Measurements from ENCODE around the gene PCBD1.
"Not testable (repeated sequence)": the region's sequence is repeated elsewhere in the genome, so short reads cannot be mapped to it uniquely, and the experiment has no call there.

The PCBD1 gene

DNA sequence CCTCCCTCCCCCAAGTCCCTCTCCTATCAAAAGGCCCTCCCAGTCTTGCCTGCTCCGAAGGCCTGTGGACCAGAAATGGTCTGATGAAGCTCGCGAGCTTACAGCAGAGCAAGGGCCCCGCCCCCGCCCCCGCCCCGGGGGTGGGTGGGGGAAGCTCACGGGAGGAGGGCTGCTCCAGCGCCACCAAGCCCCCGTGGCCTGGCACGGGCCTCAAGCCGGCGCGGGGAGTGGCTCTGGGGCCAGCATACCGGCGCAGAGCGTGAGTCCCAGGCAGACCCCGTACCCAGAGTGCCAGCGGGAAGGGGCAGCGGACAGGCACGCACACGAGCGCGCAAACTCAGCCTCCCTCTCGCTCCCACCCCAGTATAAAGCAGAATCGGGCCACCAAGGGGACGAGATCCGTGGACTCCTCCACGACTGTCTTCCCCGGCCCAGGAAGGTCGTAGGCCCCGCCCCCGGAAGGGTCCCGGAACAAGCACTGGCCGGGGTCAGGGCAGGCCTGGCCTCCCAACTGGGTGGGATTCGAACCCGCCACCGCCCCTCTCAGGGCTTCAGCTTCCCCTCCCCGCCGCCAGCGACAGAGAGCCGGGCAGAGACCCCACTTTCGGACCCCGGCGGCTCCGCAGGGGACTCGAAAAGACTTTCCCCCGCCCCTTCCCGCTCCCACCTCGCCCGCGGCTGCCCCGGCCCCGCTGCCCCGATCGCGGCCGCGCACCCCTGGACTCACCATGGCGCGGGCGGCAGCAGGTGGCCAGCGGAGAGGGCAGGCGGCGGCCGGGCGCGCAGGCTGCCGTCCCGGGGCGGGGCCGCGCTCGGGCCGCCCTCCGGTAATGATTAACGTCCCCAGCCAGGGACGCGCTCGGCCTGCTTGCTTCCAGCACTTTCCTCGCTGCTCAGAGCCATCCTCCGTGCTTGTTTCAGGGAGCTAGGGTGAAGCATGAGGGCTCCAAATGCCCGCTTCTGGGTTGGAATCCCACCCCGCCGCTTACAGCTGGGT lies at the start of gene PCBD1:
PCBD1 (minus strand) TSS at position 762 of the 997 bp plus-strand sequence; CDS start at position 730, 32 bp downstream.
- DNase-seq: peak; percentile 72

DNA sequence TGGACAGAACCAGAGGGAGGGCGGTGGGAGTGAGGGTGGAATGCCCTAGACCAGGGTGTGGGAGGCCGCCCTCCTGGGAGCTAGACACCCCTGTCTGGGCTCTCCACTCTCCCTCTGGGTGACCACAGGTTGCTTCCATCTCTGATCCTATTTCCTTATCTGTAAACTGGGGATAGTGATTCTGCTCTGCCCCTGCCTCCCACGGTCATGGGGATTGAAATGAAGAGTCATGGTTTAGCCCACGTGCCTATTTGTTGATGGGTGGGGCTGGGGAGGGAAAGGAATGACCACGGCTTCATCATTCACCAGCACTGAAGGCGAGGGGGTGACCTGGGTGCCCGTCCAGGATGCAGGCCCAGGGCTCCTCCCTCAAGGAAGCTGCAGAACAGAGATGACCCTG lies 49.3 kb upstream of the PCBD1 start:
- DNase-seq: no peak

- no peak for DNase-seq
Measured at GRCh38 chr10:70936111-70936510, 47.7 kb upstream of the PCBD1 start.

DNA sequence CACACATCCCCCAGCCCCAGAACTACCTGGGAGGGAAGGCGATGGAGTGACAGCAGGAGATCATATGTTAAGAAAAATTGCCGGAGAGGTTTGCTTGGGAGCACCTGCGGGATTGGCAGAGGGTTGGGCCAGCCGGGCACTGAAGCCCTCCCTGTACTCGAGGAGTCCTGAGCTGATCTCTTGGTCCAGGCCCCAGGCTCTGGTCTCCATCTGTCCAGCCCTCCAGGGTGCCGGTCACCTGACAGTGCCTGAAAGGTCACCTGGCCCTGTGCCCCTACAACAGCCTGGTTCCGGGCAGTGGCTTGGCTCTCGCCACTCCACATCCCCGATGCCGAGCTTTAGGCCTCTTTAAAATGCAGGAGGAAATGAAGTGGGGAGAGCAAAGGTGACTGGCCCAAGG lies 47.3 kb upstream of the PCBD1 start:
- no peak for DNase-seq

DNA sequence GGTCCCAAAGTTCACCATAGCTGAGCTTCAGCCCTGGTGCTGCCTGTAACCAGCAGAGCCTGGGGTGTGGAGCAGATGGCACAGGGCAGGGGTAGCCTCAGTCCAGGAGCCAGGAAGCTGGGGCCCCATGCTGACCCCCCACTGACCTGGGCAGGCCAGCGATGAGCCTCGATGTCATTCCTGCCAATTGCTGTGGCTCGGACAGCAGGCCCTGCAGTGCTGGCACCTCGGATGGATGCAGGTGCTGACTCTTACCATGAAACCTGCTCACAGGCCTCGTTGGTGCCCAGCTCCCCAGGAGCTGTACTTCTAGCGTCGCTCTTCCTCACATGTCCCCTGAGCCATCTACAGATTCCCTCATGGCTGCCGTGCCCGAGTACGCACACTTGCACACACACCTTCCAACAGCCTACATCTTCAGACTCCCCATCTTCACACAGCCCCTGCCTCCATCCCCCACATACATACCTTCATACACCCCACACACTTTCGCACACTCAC lies 46.8 kb upstream of the PCBD1 start:
- DNase-seq: no peak

DNA sequence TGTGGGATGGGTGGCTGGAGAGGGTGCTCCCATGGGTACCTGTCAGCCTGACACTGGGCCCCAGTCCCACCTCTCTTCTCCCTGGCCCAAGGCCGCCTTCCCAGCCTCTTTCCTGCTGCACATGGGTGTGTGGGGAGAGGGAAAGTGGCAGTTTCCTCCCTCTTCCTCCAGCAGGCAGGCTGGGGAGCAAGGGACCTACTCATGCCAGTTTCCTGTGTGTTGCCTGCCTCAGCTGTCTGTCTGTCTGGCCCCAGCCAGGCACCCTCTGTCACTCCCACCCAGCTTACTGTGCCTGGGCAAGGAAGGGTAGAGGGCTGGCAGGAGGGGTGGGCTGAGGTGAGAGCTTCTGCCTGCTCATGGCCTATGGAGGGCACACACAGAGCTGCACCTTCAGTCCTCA lies 46.3 kb upstream of the PCBD1 start:
- DNase-seq: no peak

GRCh38 chr10:70932392-70933196 lies 44.2 kb upstream of the PCBD1 start:
- DNase-seq: no peak

GRCh38 chr10:70931168-70931815 lies 42.9 kb upstream of the PCBD1 start:
- DNase-seq: no peak

DNA sequence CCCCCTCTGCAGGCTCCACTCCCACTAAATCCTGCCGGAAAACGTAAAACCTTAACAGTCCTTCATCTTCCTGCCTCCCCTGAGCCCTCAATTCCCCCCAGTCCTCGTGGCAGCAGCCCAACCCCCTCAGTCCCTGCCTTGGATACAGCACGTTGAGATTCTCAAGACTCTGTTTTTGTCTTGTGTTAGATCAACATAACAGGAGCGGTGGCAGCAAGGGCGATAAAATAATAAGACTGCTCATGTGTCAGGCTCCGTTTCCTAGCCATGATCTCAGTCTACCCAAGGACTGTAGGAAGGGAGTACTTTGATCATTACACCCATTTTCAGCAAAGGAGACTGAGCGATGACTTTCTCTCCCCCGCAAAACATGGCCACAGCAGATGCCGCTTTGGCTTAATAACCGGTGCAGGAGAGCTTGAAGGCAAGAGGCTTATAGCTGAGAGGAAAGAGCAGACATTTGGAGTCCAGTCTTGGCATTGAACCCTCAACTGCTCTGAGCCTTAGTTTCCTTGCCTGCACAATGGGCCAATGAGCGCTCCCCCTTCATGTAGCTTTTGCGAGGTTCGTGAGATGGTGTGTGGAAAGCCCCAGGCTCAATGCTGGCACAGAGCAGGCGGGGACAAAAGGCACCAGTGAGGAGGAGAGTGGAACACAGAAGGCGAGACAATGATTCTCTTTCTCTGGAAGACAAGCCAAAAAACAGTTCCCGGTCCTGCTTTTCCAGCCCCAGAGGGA lies 42.1 kb upstream of the PCBD1 start:
- DNase-seq: no peak

DNA sequence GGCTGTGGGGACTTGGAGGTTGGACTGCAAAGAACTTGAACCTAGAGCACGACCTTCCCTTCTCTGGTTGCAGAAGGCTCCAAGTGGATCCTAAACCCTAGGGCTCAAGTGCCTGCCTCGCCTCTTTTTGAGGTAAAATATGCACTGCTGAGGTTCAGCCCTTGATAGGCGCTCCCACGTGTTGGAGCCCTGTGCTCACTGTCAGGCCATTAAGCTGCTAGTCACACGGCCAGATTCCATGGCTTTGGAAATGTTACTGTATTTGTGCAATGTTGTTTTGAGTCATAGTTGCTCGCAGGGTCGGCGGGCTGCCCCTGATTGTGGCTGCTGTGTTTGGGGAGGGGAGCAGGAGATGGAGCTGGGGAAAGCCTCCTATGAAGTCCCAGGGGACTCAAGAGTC lies 39.8 kb upstream of the PCBD1 start:
- no peak for DNase-seq

GRCh38 chr10:70927189-70927943 lies 39.0 kb upstream of the PCBD1 start:
- DNase-seq: no peak

GRCh38 chr10:70926226-70927000 lies 38.0 kb upstream of the PCBD1 start:
- no peak for DNase-seq

GRCh38 chr10:70925377-70926225 lies 37.2 kb upstream of the PCBD1 start:
- peak; percentile 44 for DNase-seq

DNA sequence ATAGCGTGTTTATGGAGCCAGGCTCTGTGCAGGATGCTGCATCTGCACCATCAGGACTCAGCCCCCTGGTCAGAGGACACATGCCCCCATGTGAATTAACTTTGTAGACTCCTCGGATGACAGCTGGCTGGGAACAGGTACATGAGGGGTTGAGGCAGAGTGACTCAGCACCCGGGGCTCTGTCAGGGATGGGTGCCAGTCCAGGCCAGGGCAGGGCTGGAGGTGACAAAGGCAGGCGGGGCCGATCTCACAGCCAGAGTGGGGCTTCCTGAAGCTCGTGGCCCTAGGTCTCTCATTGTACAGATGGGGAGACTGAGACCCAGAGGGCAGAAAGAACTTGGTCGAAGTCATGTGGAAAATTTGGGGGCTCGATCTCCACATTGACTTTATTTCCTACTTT lies 35.3 kb upstream of the PCBD1 start:
- no peak for DNase-seq

- no peak for DNase-seq
Measured at GRCh38 chr10:70921285-70921684, 32.9 kb upstream of the PCBD1 start.

DNA sequence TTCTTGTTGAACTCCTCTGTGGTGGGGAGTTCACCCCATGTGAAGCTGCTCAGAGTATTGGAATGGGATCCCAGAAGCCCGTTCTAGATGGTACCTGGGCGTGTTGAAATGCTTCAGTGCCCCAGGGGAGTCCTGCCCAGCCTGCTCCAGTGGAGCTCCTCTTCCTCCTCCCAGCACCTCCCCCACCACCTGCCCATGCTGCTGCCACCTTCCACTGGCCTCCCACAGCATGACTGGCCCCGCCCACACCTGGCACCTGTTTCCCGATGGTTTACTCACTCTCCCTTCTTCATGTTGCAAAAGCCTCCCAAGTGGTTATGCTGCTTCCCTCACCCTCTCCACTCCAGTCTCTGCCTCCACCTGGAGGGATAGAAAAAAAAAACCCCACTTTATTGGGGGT lies 32.2 kb upstream of the PCBD1 start:
- no peak for DNase-seq

GRCh38 chr10:70919906-70920305 lies 31.5 kb upstream of the PCBD1 start:
- DNase-seq: not testable (repeated sequence)

DNA sequence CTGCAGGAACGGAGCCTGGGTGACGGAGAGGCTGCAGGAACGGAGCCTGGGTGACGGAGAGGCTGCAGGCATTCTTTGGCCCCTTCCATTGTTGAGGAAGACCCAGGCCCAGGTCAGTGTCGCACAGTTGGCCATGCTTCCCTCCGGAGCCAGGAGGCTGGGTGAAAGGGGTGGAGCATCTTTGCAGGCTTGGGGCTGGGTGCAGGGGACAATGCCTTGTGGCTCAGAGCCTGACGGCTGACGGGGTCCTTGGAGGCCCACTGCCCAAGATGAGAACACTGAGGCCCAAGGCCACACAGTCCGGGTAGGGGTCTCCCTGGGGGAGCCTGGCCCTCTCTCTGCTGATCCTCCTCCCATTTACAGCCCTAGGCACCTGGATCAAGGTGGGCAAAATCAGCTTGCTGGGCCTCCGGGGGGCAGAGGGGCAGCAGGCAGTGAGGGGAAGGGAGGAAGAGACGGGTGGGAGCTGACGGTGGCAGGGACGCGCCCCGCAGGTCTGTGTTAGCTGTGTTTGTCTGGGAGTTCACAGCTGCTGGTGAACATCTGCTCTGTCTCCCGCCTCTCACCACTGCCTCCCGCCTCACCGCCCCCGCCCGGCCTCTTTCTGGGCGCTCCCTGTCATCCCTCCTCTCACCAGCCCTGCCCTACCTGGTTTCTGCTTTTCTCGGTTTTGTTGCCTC lies 30.6 kb upstream of the PCBD1 start:
- DNase-seq: no peak

DNA sequence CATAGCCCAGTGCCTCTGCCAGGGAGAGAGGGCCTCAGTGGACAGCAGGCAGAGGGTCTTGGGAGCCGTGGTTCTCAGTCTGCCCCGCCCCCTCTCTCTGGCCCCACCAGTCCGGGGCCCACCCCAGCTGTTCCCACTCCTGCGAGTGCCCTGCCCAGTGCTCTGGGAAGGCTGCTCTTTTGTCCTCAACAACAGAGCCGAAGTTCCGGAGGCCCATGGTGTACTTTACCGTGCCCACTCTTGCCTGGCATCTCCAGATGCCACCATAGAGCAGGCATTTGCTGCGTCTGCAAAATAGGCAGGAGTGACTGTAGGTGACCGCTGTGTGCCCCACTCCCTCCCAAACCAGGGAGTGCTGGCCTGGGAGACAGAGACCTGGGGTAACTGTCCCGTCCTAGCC lies 29.3 kb upstream of the PCBD1 start:
- DNase-seq: no peak
